IPS-NIHi11 (cell line): ENCODE results near the gene EXOC3L4.
"Not testable (repeated sequence)": the region's sequence is repeated elsewhere in the genome, so short reads cannot be mapped to it uniquely, and the experiment has no call there.

ENCODE experiments used
- DNase-seq: peaks from one replicate; pipeline ENCODE4 v3.0.0; 2012; ENCODE audit warnings: mixed read lengths, low spot score

EXOC3L4 gene

GRCh38 chr14:103094406-103095209 is at the start of gene EXOC3L4:
Gene EXOC3L4 (plus strand): TSS chr14:103094725. CDS start chr14:103100220, 5,495 bp downstream.
- DNase-seq, result no peak

- DNase-seq, result no peak
Observed at GRCh38 chr14:103045371-103045869, 49.1 kb upstream of the EXOC3L4 start.

GRCh38 chr14:103047453-103047852 is 47.1 kb upstream of the EXOC3L4 start:
- DNase-seq, result not testable (repeated sequence)

GRCh38 chr14:103050935-103051334 is 43.6 kb upstream of the EXOC3L4 start:
- no peak for DNase-seq

- DNase-seq, result no peak
Observed at GRCh38 chr14:103052407-103052806, 42.1 kb upstream of the EXOC3L4 start.

- no peak for DNase-seq
Observed at GRCh38 chr14:103055695-103056094, 38.8 kb upstream of the EXOC3L4 start.

GRCh38 chr14:103056322-103057027 is 38.0 kb upstream of the EXOC3L4 start:
- DNase-seq, result peak; percentile 74

- DNase-seq, result no peak
Observed at GRCh38 chr14:103057028-103057371, 37.5 kb upstream of the EXOC3L4 start.

GRCh38 chr14:103057372-103058163 is 37.0 kb upstream of the EXOC3L4 start, which contains the start of gene CDC42BPB:
Gene CDC42BPB (minus strand): TSS chr14:103057549. CDS start chr14:103057173, 376 bp downstream.
- peak; percentile 98 for DNase-seq

GRCh38 chr14:103058164-103059055 is 36.1 kb upstream of the EXOC3L4 start:
- DNase-seq, result no peak

- DNase-seq, result no peak
Observed at GRCh38 chr14:103059556-103059955, 35.0 kb upstream of the EXOC3L4 start.

GRCh38 chr14:103061482-103061976 is 33.0 kb upstream of the EXOC3L4 start:
- DNase-seq, result no peak

- DNase-seq, result no peak
Observed at GRCh38 chr14:103064436-103064835, 30.1 kb upstream of the EXOC3L4 start.

- no peak for DNase-seq
Observed at GRCh38 chr14:103064978-103065377, 29.5 kb upstream of the EXOC3L4 start.

- DNase-seq, result no peak
Observed at GRCh38 chr14:103065861-103066260, 28.7 kb upstream of the EXOC3L4 start.

GRCh38 chr14:103066399-103066798 is 28.1 kb upstream of the EXOC3L4 start:
- no peak for DNase-seq

- no peak for DNase-seq
Observed at GRCh38 chr14:103067231-103067954, 27.1 kb upstream of the EXOC3L4 start.

- DNase-seq, result no peak
Observed at GRCh38 chr14:103068351-103069073, 26.0 kb upstream of the EXOC3L4 start.

GRCh38 chr14:103070263-103070885 is 24.2 kb upstream of the EXOC3L4 start:
- DNase-seq, result no peak
